ENCODE measurements around the gene GP9.

DNA sequence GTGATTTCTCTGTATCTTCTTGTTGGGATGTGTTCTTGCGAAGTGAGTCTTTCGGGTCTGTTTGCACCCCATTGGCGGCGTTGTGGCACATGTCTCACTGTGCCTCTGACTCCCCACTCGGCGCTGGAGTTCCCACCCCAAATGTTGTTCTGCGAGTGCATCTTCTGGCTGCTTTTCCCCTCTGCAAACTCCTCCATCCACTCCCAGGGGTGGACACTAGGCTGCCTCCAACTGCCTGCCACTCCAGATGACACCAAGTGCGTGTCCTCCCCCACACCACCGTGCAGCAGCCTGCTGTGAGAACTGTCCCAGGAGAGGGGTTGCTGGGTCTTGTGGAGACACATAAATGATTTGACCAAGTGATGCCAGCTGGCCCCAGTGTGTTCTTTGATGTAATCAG lies 41.8 kb upstream of the GP9 start:
- TF ChIP-seq, protein P1, sequence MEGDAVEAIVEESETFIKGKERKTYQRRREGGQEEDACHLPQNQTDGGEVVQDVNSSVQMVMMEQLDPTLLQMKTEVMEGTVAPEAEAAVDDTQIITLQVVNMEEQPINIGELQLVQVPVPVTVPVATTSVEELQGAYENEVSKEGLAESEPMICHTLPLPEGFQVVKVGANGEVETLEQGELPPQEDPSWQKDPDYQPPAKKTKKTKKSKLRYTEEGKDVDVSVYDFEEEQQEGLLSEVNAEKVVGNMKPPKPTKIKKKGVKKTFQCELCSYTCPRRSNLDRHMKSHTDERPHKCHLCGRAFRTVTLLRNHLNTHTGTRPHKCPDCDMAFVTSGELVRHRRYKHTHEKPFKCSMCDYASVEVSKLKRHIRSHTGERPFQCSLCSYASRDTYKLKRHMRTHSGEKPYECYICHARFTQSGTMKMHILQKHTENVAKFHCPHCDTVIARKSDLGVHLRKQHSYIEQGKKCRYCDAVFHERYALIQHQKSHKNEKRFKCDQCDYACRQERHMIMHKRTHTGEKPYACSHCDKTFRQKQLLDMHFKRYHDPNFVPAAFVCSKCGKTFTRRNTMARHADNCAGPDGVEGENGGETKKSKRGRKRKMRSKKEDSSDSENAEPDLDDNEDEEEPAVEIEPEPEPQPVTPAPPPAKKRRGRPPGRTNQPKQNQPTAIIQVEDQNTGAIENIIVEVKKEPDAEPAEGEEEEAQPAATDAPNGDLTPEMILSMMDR (IDR thresholded peaks at IDR 0.05): no peak
- TF ChIP-seq EP300 (IDR thresholded peaks at IDR 0.05) (no peak), POLR2A (IDR thresholded peaks at IDR 0.05) (no peak), POLR2AphosphoS5 (IDR thresholded peaks at IDR 0.05) (no peak)
